ENCODE results near the gene SYNDIG1.

SYNDIG1 gene

DNA sequence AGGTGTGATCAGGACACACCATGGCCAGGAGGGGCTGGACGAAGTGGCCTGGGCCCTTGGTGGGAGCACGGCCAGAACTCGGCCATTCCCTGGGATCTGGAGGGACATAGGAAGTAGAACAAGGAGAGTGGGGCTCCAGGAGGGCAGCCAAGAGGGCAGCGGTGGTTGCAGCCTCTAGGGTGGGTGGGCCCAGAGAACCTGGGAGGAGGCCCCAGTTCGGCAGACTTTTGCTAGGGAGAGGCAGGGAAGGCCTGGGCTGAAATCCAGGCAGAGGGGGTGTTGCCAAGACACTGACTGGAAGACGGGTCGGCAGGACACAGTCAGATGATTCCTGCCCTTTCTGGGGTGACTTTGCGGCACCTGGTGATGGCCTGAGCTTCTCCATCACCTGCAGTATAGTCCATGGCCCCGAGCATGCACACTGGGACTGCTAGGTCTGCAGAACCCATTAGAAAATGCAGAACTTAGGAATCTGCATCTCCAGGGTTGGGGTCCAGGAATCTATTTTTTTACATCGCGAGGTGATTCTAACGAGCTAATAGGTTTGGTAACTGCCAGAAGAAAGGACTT is 224.8 kb downstream of the SYNDIG1 start:
- TF ChIP-seq, protein P1, sequence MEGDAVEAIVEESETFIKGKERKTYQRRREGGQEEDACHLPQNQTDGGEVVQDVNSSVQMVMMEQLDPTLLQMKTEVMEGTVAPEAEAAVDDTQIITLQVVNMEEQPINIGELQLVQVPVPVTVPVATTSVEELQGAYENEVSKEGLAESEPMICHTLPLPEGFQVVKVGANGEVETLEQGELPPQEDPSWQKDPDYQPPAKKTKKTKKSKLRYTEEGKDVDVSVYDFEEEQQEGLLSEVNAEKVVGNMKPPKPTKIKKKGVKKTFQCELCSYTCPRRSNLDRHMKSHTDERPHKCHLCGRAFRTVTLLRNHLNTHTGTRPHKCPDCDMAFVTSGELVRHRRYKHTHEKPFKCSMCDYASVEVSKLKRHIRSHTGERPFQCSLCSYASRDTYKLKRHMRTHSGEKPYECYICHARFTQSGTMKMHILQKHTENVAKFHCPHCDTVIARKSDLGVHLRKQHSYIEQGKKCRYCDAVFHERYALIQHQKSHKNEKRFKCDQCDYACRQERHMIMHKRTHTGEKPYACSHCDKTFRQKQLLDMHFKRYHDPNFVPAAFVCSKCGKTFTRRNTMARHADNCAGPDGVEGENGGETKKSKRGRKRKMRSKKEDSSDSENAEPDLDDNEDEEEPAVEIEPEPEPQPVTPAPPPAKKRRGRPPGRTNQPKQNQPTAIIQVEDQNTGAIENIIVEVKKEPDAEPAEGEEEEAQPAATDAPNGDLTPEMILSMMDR (IDR thresholded peaks at IDR 0.05; ENCODE audit: low read depth, low read length, missing control alignments): no peak
- no peak overlapping the region for H3K4me3 ChIP-seq (ENCODE audit: low read depth, low read length)
- DNase-seq (ENCODE audit: low read depth): no peak
- in situ Hi-C loops (cut with HindIII; ENCODE audit: low sequenced_read_pairs): no loop called here

DNA sequence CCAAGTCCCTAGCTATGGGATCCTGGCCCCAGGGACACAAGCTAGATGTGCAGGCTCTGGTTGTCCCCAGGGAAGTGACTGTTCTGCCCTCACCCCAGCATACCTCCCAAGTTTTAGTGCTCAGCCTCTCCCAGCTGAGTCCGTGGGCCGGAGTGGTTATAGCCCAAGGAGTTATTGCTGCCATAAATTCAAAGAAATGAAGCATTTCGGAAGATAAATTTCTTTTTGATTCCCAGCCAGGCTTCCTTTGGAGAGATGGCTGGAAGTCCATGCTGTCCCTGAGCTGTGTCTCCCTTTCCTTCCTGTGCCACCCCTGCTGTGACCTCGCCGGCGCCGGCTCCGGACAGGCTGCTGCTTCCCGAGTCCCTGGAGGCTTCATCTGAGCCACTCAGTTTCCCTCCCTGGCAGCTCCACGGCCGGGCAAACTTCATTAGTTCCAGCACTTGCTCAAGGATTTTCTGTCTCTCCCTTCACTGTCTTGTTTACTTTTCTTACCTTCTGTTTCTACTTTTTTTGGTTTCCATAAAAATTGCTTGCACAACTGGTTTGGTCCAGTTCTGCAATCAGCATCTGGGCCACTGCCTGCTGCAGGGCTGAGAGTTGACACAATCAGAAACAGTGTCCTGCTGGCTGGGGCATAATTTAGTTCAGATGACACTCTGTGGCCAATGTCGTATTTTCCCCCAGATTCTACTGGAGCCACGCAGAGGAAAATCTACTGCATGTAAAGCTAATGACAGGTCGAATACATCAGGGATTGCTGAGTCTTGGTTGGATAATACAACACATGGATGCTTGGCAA is 225.5 kb downstream of the SYNDIG1 start:
- in situ Hi-C loops (cut with HindIII; ENCODE audit: low sequenced_read_pairs): no loop called here
- no peak for DNase-seq (ENCODE audit: low read depth)

DNA sequence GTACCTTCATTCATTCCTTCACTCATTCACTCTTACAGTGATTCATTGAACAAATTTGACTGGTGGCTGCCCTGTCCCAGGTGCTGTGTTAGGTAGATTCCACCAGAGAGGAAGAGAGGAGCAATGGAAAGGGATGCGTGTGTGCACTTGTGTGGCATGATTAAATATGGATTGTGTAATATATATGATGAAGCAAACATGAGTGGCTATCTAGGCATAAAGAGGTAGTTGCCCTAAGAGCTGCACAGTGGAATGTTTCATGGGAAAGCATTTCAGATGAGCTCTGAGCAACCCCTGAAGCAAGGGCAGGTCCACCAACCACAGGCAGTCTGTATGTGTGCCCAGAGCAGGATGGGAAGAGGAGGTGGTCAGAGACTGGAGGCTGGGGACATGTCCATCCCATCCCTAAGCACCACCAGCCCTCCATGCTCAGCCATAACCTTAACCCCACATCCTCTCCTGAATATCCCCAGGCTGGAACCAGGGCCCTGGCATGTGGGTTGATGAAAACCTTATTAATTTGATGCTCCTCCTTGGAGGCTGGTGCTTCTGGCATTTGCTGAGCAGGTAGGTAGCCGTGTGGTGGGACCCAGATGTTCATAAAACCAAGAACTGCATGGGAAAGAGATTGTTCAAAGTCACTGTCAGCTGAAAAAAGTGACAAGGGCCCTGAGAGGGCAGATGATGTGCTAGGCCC is 226.2 kb downstream of the SYNDIG1 start:
- no peak for DNase-seq (ENCODE audit: low read depth)
- in situ Hi-C loops (cut with HindIII; ENCODE audit: low sequenced_read_pairs): no loop called here
- TF ChIP-seq, protein P1 (IDR thresholded peaks at IDR 0.05; ENCODE audit: low read depth, low read length, missing control alignments): no peak
- H3K4me3 ChIP-seq (ENCODE audit: low read depth, low read length): no peak overlapping the region

More for the DNA sequence above, 225.5 kb downstream of the SYNDIG1 start:
- TF ChIP-seq, protein P1 (IDR thresholded peaks at IDR 0.05; ENCODE audit: low read depth, low read length, missing control alignments): no peak
- no peak overlapping the region for H3K4me3 ChIP-seq (ENCODE audit: low read depth, low read length)

DNA sequence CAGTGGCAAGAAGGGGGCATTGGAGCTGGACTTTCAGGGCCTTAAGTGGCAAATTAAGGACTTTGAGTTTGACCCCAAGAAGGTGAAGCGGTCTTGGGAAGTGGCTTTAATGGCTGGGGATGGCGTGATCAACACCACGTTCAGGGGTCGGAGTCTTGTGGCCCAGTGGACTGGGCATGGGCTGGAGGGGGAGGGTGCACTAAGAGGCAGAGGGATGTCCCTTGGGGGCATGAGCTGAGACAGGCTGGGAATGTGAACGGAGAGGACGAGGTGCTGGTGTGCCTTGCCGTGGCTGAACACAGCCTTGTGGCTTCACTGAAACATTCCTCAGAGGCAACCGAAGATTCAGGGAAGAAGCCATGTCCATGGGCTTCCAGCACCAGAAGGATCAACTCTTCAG is 227.0 kb downstream of the SYNDIG1 start:
- in situ Hi-C loops (cut with HindIII; ENCODE audit: low sequenced_read_pairs): no loop called here
- no peak overlapping the region for H3K4me3 ChIP-seq (ENCODE audit: low read depth, low read length)
- TF ChIP-seq, protein P1 (IDR thresholded peaks at IDR 0.05; ENCODE audit: low read depth, low read length, missing control alignments): no peak
- DNase-seq (ENCODE audit: low read depth): no peak

DNA sequence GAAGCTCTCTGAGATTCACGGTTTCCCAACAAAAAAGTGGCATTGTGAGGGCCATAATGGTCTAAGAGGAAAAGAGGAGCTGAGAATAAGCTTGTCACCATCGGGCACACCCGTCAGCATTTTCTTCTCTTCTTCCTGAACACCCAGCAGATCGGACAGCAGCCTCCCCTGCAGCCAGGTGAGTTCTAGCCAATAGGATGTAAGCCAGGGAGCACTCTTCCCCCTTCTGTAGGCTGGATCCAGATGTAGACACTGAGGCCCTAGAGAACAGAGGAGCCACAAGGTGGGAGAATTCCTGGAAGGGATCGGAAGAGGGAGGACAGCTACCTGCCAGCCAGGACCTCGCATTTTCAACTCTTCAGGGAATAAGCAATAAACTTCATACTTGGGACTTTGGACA is 228.0 kb downstream of the SYNDIG1 start:
- no peak overlapping the region for H3K4me3 ChIP-seq (ENCODE audit: low read depth, low read length)
- TF ChIP-seq, protein P1 (IDR thresholded peaks at IDR 0.05; ENCODE audit: low read depth, low read length, missing control alignments): no peak
- in situ Hi-C loops (cut with HindIII; ENCODE audit: low sequenced_read_pairs): no loop called here
- no peak for DNase-seq (ENCODE audit: low read depth)

DNA sequence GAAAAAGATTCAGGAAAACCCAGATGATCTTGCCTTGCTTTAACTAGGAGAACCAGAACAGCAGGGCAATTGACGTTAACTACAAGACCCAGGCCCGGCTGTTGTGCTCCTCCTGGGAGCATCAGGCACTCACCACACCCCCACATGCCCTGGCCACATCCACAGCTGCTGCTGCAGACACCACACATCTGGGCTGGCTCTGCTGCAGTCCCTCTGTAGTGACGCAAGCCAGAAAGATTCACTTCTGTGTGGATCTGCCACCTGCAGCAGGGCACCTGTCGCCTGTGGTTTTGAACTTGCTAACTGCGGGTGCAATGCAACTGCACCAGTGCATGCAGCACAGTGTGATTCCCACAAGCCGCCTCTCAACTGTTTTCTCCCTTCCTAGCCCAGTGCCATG is 228.8 kb downstream of the SYNDIG1 start:
- TF ChIP-seq, protein P1 (IDR thresholded peaks at IDR 0.05; ENCODE audit: low read depth, low read length, missing control alignments): no peak
- in situ Hi-C loops (cut with HindIII; ENCODE audit: low sequenced_read_pairs): no loop called here
- no peak overlapping the region for H3K4me3 ChIP-seq (ENCODE audit: low read depth, low read length)
- no peak for DNase-seq (ENCODE audit: low read depth)

All from astrocyte of the cerebellum (primary cell).